ENCODE measurements around the gene LRRC74A.

- TF ChIP-seq CTCF (IDR thresholded peaks at IDR 0.05), result no peak
- no peak for TF ChIP-seq POLR2A (IDR thresholded peaks at IDR 0.05)
These were observed 40.2 kb downstream of the LRRC74A start for GRCh38 chr14:76866456-76866855.

All from lower leg skin (tissue), 3 donors.